Liver (tissue), 3 donors: ENCODE data around the gene CCDC74A.

Experiments used
- CTCF ChIP-seq: fragments of 150-350 bp; IDR thresholded peaks from 2 replicates; pipeline ENCODE4 v1.5.1; 2017; ENCODE audit warnings: improper control_type of control experiment, low read depth, low read length; ENCODE audit not compliant: missing input control
- FOXA1 ChIP-seq: IDR thresholded peaks from 2 replicates; pipeline ENCODE4 v1.6.1; 2016; ENCODE audit warnings: antibody characterized with exemption
- GABPA ChIP-seq, 2 donors: IDR thresholded peaks in 1 of 2; conservative IDR thresholded peaks in 1 of 2; 2 replicates each; pipeline ENCODE4 v1.6.1; 2016; ENCODE audit warnings: antibody characterized with exemption in 2 of 2, mild to moderate bottlenecking in 1 of 2, moderate library complexity in 1 of 2
- JUND ChIP-seq, 2 donors: IDR thresholded peaks; 2 replicates each; pipeline ENCODE4 v1.6.1; 2016; ENCODE audit warnings: antibody characterized with exemption in 2 of 2
- NR2F2 ChIP-seq: IDR thresholded peaks from 2 replicates; pipeline ENCODE4 v1.6.1; 2016; ENCODE audit warnings: antibody characterized with exemption
- RAD21 ChIP-seq, 2 donors: IDR thresholded peaks; 2 replicates each; pipeline ENCODE4 v1.6.1; 2016; ENCODE audit warnings: antibody characterized with exemption in 2 of 2, mild to moderate bottlenecking in 2 of 2
- REST ChIP-seq: IDR thresholded peaks from 2 replicates; pipeline ENCODE4 v1.6.1; 2016; ENCODE audit warnings: antibody characterized with exemption, mild to moderate bottlenecking
- RXRA ChIP-seq, 2 donors: IDR thresholded peaks; 2 replicates each; pipeline ENCODE4 v1.6.1; 2017 to 2018; ENCODE audit warnings: antibody characterized with exemption in 2 of 2, mild to moderate bottlenecking in 1 of 2
- SP1 ChIP-seq: IDR thresholded peaks from 2 replicates; pipeline ENCODE4 v1.6.1; 2018; ENCODE audit warnings: antibody characterized with exemption, mild to moderate bottlenecking
- TAF1 ChIP-seq: conservative IDR thresholded peaks from 2 replicates; pipeline ENCODE4 v1.6.1; 2016; ENCODE audit warnings: antibody characterized with exemption, mild to moderate bottlenecking
- ZBTB33 ChIP-seq: IDR thresholded peaks from 2 replicates; pipeline ENCODE4 v1.6.1; 2016; ENCODE audit warnings: antibody characterized with exemption
- donor health status: healthy.
- donor health status: healthy.

GRCh38 chr2:131566371-131566770 lies 38.7 kb downstream of the CCDC74A start:
- no peak for TF ChIP-seq SP1
- TF ChIP-seq RXRA (IDR thresholded peaks at IDR 0.05) = no peak
- no peak for TF ChIP-seq TAF1
- TF ChIP-seq JUND (IDR thresholded peaks at IDR 0.05) = no peak
- TF ChIP-seq ZBTB33 = no peak
- TF ChIP-seq CTCF = no peak
- TF ChIP-seq RAD21 (IDR thresholded peaks at IDR 0.05) = no peak
- no peak for TF ChIP-seq GABPA (IDR thresholded peaks at IDR 0.05 in 1 of 2, conservative IDR thresholded peaks at IDR 0.05 in 1 of 2)
- TF ChIP-seq FOXA1 = no peak
- no peak for TF ChIP-seq NR2F2
- no peak for TF ChIP-seq REST
